ENCODE data around the gene MAP4K3. TPM values are rescaled to one million over a fixed set of nuclear protein-coding genes. Genes with fewer than 3 reads are reported as not detected.

The MAP4K3 gene
- total RNA-seq, 1 experiment from 2014 or later: 26.6 TPM

- POLR2A ChIA-PET: no interaction called here
- no TSS peak for BruUV-seq (replicated peaks)
- DNase-seq (ENCODE audit: low read depth, low spot score) (no peak), ATAC-seq (no peak)
- no peaks in the 10 kb centered on the region for H3K27me3 ChIP-seq (ENCODE audit: control insufficient read depth, insufficient read depth, low read length)
- TF ChIP-seq POLR2AphosphoS5 (IDR thresholded peaks at IDR 0.05; ENCODE audit: low read depth, low read length) (no peak), SIN3A (IDR thresholded peaks at IDR 0.05; ENCODE audit: borderline replicate concordance, insufficient read depth, low read depth, low read length) (no peak), TCF7L2 (IDR thresholded peaks at IDR 0.05; ENCODE audit: low read depth, low read length) (no peak), REST (IDR thresholded peaks at IDR 0.05; ENCODE audit: insufficient read depth in 1 of 2, low read depth in 2 of 2, low read length in 1 of 2) (no peak), CTCF (IDR thresholded peaks at IDR 0.05) (no peak)
- intact Hi-C loops (cut with micrococcal nuclease; ENCODE audit: unreplicated experiment) (no loop called here), in situ Hi-C loops (cut with HindIII; ENCODE audit: low pct_unique_long_range_greater_than_20kb, low sequenced_read_pairs) (no loop called here)
- no peak overlapping the region for H3K27ac ChIP-seq (ENCODE audit: low read length)
- H3K4me1 ChIP-seq (ENCODE audit: control insufficient read depth, insufficient read depth, low read length): no peaks in the 10 kb centered on the region
- H3K9me3 ChIP-seq (ENCODE audit: control insufficient read depth, insufficient read depth, low read depth, low read length): no peaks in the 10 kb centered on the region
- CTCF ChIA-PET: no interaction called here
- H3K4me3 ChIP-seq (ENCODE audit: low read depth in 2 of 2, low read length in 2 of 2): no peak overlapping the region
- no peaks in the 10 kb centered on the region for H3K36me3 ChIP-seq (ENCODE audit: control insufficient read depth, insufficient read depth, low read length)
Observed at GRCh38 chr2:39213015-39213414, 224.1 kb downstream of the MAP4K3 start.

- DNase-seq (ENCODE audit: low read depth, low spot score) (no peak), ATAC-seq (no peak)
- Histone ChIP-seq H3K9me3 (ENCODE audit: control insufficient read depth, insufficient read depth, low read depth, low read length) (no peaks in the 10 kb centered on the region), H3K27me3 (ENCODE audit: control insufficient read depth, insufficient read depth, low read length) (no peaks in the 10 kb centered on the region), H3K4me1 (ENCODE audit: control insufficient read depth, insufficient read depth, low read length) (no peaks in the 10 kb centered on the region), H3K36me3 (ENCODE audit: control insufficient read depth, insufficient read depth, low read length) (no peaks in the 10 kb centered on the region), H3K27ac (ENCODE audit: low read length) (no peak overlapping the region), H3K4me3 (ENCODE audit: low read depth in 2 of 2, low read length in 2 of 2) (no peak overlapping the region)
- ChIA-PET POLR2A (no interaction called here), CTCF (no interaction called here)
- in situ Hi-C loops (cut with HindIII; ENCODE audit: low pct_unique_long_range_greater_than_20kb, low sequenced_read_pairs): no loop called here
- intact Hi-C loops (cut with micrococcal nuclease; ENCODE audit: unreplicated experiment): no loop called here
- no peak for TF ChIP-seq POLR2AphosphoS5 (IDR thresholded peaks at IDR 0.05; ENCODE audit: low read depth, low read length)
- no peak for TF ChIP-seq CTCF (IDR thresholded peaks at IDR 0.05)
- TF ChIP-seq REST (IDR thresholded peaks at IDR 0.05; ENCODE audit: insufficient read depth in 1 of 2, low read depth in 2 of 2, low read length in 1 of 2): no peak
- TF ChIP-seq TCF7L2 (IDR thresholded peaks at IDR 0.05; ENCODE audit: low read depth, low read length): no peak
- no peak for TF ChIP-seq SIN3A (IDR thresholded peaks at IDR 0.05; ENCODE audit: borderline replicate concordance, insufficient read depth, low read depth, low read length)
- BruUV-seq (replicated peaks): no TSS peak
Observed at GRCh38 chr2:39210846-39211245, 226.2 kb downstream of the MAP4K3 start.

Data from Panc1 (cell line).